Stimulated activated CD4-positive, alpha-beta T cell treated with anti-CD3 and anti-CD28 coated beads, Interleukin-12 subunit alpha, Interleukin-12 subunit beta, amount 100 ng/mL, for 24 hours (primary cell): ENCODE data around the gene CPXM2.

Experiments used
- DNase-seq, 2 experiments: peaks; one replicate each; pipeline ENCODE4 v3.0.0-alpha.2; 2020; ENCODE audit warnings: low read depth in 2 of 2

Gene CPXM2

GRCh38 chr10:123797813-123798212, 93.8 kb downstream of the CPXM2 start:
- DNase-seq = no peak

GRCh38 chr10:123796736-123797135, 94.9 kb downstream of the CPXM2 start:
- DNase-seq = no peak

GRCh38 chr10:123795846-123796590, 95.6 kb downstream of the CPXM2 start:
- DNase-seq = no peak

- DNase-seq = no peak
Observed at GRCh38 chr10:123795196-123795780, 96.3 kb downstream of the CPXM2 start.

- DNase-seq = no peak
Observed at GRCh38 chr10:123792248-123792978, 99.2 kb downstream of the CPXM2 start.

- DNase-seq = no peak
Observed at GRCh38 chr10:123790132-123790885, 101.3 kb downstream of the CPXM2 start.

- no peak for DNase-seq
Observed at GRCh38 chr10:123788981-123789380, 102.6 kb downstream of the CPXM2 start.

- DNase-seq = no peak
Observed at GRCh38 chr10:123787566-123787965, 104.0 kb downstream of the CPXM2 start.

GRCh38 chr10:123786896-123787295, 104.7 kb downstream of the CPXM2 start:
- no peak for DNase-seq

- no peak for DNase-seq
Observed at GRCh38 chr10:123786306-123786705, 105.3 kb downstream of the CPXM2 start.

- no peak for DNase-seq
Observed at GRCh38 chr10:123784646-123785045, 107.0 kb downstream of the CPXM2 start.

GRCh38 chr10:123784216-123784615, 107.4 kb downstream of the CPXM2 start:
- DNase-seq = no peak

GRCh38 chr10:123783296-123783695, 108.3 kb downstream of the CPXM2 start:
- no peak for DNase-seq

- no peak for DNase-seq
Observed at GRCh38 chr10:123782549-123782948, 109.1 kb downstream of the CPXM2 start.

- no peak for DNase-seq
Observed at GRCh38 chr10:123781956-123782500, 109.6 kb downstream of the CPXM2 start.

- DNase-seq = no peak
Observed at GRCh38 chr10:123781324-123781900, 110.2 kb downstream of the CPXM2 start.

- no peak for DNase-seq
Observed at GRCh38 chr10:123778719-123779517, 112.7 kb downstream of the CPXM2 start.

- no peak for DNase-seq
Observed at GRCh38 chr10:123777881-123778280, 113.7 kb downstream of the CPXM2 start.

- DNase-seq = no peak
Observed at GRCh38 chr10:123774132-123774742, 117.4 kb downstream of the CPXM2 start.
